Esophagus (tissue), 2 donors: ENCODE data around the gene PDZRN3. TPM values are rescaled to one million over a fixed set of nuclear protein-coding genes. Genes with fewer than 3 reads are reported as not detected.

ENCODE experiments used
- H3K27ac ChIP-seq, 2 donors: one replicate each; pipeline ENCODE4 v1.5.1; 2013; ENCODE audit warnings: low read depth in 2 of 2, mild to moderate bottlenecking in 2 of 2, inconsistent platforms in 1 of 2, low read length in 1 of 2, moderate library complexity in 1 of 2
- H3K27me3 ChIP-seq, 2 donors: one replicate each; pipeline ENCODE4 v1.6.1; 2013; ENCODE audit warnings: low read length in 2 of 2, control low read depth in 1 of 2, mild to moderate bottlenecking in 1 of 2; ENCODE audit not compliant: insufficient read depth in 2 of 2, control insufficient read depth in 1 of 2
- H3K36me3 ChIP-seq, 2 donors: one replicate each; pipeline ENCODE4 v1.6.1; 2013; ENCODE audit warnings: low read length in 1 of 2; ENCODE audit not compliant: control insufficient read depth in 2 of 2, insufficient read depth in 2 of 2
- H3K4me1 ChIP-seq, 2 donors: one replicate each; pipeline ENCODE4 v1.6.1; 2013; ENCODE audit warnings: low read length in 1 of 2; ENCODE audit not compliant: control insufficient read depth in 2 of 2, insufficient read depth in 2 of 2
- H3K4me3 ChIP-seq, 2 donors: one replicate each; pipeline ENCODE4 v1.5.1; 2013; ENCODE audit warnings: low read length in 2 of 2, mild to moderate bottlenecking in 2 of 2, low read depth in 1 of 2, moderate library complexity in 1 of 2
- H3K9me3 ChIP-seq, 2 donors: one replicate each; pipeline ENCODE4 v1.6.1; 2013; ENCODE audit warnings: mild to moderate bottlenecking in 2 of 2, low read depth in 1 of 2, low read length in 1 of 2, moderate library complexity in 1 of 2; ENCODE audit not compliant: control insufficient read depth in 2 of 2, insufficient read depth in 1 of 2
- WGBS, 2 donors: extraction: QIAGEN DNeasy Blood & Tissue Kit; methylation state at CpG; one replicate each; pipeline ENCODE4 v1.1.7; 2013; 5-methylcytosine and 5-hydroxymethylcytosine counted together
- polyA plus RNA-seq, 2 donors: library from polyadenylated mRNA; stranded (reverse); fragments of 200-250 nt; gene quantifications; one replicate each; pipeline ENCODE4 v1.2.3, GENCODE V29; 2013
- donor health status: healthy with polysubstance abuse.
- donor health status: Bipolar disorder and iron deficiency.

Gene PDZRN3
- polyA plus RNA-seq, 2 donors, result 13.9 to 17.2 TPM

DNA sequence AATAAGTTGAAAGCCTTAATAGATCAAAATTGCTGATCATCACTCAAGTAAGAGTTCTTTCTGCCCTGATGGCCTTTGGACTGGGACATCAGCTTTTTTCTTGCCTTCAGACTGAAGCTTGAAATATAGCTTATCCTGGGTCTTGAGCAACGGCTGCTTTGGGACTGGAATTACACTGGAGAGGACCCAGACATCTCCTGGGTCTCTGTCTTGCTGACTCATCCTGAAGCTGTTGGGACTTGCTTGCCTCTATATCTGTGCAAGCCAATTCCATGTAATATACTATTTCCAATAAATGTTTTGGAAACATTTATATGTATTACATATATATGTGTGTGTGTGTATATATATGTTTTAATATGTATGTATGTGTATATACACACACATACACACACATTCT lies 260.2 kb downstream of the PDZRN3 start:
- WGBS, 2 donors, result 41% methylated on average over 1 of the region's 1 CpG
- Histone ChIP-seq H3K36me3 (no peaks in the 10 kb centered on the region), H3K27me3 (no peaks in the 10 kb centered on the region), H3K27ac (no peak overlapping the region), H3K4me3 (no peak overlapping the region), H3K9me3 (no peaks in the 10 kb centered on the region), H3K4me1 (no peaks in the 10 kb centered on the region)

DNA sequence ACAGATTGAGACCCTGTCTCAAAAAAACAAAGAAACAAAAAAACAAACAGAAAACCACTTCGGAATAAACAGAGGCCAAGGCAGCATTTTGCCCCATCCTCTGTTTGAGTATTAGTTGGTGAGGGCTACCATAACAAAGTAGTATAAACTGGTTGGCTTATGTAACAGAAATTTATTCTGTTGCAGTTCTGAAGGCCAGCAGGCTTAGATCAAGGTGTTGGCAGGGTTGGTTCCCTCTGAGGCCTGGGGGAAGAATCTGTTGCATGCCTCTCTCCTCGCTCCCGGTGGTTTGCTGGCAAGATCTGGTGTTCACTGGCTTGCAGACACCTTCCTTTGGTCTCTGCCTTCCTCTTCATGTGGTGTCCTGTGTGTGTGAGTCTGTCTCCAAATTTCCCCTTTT lies 261.6 kb downstream of the PDZRN3 start:
- WGBS, 2 donors, result 58 to 66% methylated on average over 3 of the region's 3 CpGs
- H3K4me3 ChIP-seq, result no peak overlapping the region
- H3K36me3 ChIP-seq, result no peaks in the 10 kb centered on the region
- no peaks in the 10 kb centered on the region for H3K9me3 ChIP-seq
- H3K27me3 ChIP-seq, result no peaks in the 10 kb centered on the region
- no peaks in the 10 kb centered on the region for H3K4me1 ChIP-seq
- H3K27ac ChIP-seq, result no peak overlapping the region

DNA sequence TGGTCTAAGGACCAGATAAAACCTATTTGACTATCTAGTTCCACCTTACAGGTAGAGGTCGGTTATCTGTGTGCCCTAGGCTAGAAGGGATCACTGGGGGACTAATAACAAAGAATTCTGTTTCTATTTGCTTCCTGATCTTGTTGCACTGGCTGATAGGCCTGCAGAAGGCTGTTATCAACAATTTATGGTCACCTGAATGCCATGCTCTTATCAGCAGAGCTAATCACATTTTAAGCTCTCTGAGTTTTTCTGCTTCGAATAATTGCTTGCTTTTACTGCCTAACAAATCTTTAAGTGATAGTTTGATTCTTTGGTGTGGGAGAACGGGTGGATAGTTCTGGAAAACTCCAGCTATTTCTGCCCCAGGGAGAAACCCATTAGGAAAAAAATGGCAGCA lies 263.1 kb downstream of the PDZRN3 start:
- no peaks in the 10 kb centered on the region for H3K36me3 ChIP-seq
- WGBS, 2 donors, result 34 to 57% methylated on average over 3 of the region's 3 CpGs
- H3K4me1 ChIP-seq, result no peaks in the 10 kb centered on the region
- H3K4me3 ChIP-seq, result no peak overlapping the region
- no peaks in the 10 kb centered on the region for H3K27me3 ChIP-seq
- H3K27ac ChIP-seq, result no peak overlapping the region
- H3K9me3 ChIP-seq, result no peaks in the 10 kb centered on the region

DNA sequence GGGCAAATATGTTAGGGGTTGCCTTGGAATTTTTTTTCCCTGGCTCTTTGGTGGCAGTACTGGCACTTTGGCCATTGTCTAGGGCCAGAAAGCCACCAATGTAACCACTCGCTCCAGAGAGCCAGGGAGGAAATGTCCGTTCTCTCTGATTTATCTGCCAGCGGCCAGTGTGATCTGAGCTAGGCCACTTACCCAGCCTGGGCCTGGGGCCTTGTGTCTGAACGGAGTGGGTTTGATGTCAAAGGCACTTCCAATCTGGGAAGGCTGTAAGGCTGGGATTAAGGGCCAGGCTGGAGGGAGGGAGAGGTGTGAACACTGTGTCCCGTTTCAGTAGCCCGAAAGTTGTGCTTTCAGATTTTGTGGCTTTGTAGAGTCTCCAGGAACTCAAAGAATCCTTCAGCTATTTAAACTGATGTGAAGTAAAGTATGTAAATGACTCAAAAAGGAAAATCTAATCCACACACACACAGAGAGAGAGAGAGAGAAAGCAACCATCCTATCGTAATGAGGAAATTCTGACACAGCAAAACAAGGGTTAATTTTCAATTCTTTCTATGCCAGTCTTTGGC lies 271.0 kb downstream of the PDZRN3 start:
- Histone ChIP-seq H3K4me3 (no peak overlapping the region), H3K27ac (no peak overlapping the region), H3K36me3 (no peaks in the 10 kb centered on the region), H3K27me3 (no peaks in the 10 kb centered on the region), H3K4me1 (no peaks in the 10 kb centered on the region), H3K9me3 (no peaks in the 10 kb centered on the region)
- WGBS, 2 donors, result 81 to 83% methylated on average over 7 of the region's 7 CpGs

DNA sequence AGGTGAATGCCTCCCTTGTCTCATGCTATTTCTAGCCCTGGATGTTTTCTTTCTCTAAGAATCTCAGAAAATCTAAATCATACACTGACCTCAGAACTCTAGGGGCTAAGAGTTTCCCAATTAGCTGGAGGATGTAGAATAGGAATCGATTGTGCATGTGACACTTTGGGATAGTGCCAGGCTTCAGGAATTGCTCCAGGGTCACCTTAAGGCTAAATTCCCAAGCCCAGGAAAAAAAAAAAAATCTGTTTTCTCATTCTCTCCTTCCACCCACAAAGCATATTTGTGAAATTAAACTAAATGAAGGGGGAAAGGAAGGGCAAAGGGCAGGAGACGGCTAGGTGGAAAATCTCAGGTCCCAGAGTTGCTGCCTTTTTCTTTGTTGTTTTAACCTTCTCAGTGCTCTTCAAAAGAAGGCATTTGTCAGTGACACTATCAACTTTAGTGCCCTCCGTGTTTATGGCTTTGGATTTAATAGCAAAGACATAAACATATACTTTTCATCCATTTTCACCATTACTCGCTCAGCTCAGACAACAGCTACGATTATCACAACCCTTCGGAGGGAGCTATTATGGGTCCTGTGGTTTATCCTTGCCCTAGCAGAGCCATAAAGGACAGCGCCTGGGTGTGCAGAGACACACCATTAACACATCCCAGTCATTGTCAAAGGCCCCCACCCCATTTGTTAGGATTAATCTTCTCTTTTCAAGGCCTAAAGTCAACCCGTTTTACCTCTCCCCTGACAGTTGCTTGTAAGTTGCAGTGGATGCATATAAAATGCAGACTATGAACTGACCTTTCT lies 271.7 kb downstream of the PDZRN3 start:
- Histone ChIP-seq H3K27ac (no peak overlapping the region), H3K9me3 (no peaks in the 10 kb centered on the region), H3K36me3 (no peaks in the 10 kb centered on the region), H3K4me3 (no peak overlapping the region), H3K4me1 (no peaks in the 10 kb centered on the region), H3K27me3 (no peaks in the 10 kb centered on the region)
- 75 to 76% methylated on average over 8 of the region's 8 CpGs for WGBS, 2 donors

DNA sequence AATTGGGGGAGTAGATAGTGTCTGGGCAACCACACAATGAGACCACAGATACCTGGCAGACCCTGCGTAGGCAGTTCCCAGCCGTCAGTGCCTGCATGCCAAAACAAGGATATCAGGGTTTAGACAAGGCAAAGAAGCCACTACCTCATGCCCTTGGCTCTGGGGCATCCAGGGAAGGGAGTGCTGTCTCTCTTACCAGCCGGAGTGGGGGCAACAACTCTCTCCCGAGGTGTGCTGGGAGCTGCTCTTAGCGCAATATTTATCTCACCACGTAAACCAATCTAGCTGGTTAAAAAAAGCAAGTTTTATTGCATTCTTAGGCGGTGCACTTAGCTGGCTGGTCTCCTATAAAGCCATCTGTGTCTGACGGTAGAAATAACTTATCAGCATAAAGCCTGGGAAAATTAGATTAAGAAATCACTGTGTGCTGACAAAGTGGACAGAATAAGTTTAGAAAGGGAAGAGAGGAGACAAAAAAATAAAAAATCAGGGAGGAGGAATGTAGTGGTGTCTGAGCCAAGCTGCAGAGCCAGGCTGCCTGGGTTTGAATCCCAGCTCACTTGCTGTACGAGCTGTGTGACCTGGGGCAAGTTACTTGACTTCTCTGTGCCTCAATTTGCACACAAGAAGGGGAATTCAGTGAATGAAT lies 273.2 kb downstream of the PDZRN3 start:
- no peak overlapping the region for H3K4me3 ChIP-seq
- WGBS, 2 donors, result 49 to 54% methylated on average over 9 of the region's 9 CpGs
- no peaks in the 10 kb centered on the region for H3K9me3 ChIP-seq
- no peaks in the 10 kb centered on the region for H3K36me3 ChIP-seq
- no peaks in the 10 kb centered on the region for H3K27me3 ChIP-seq
- H3K27ac ChIP-seq, result no peak overlapping the region
- no peaks in the 10 kb centered on the region for H3K4me1 ChIP-seq

DNA sequence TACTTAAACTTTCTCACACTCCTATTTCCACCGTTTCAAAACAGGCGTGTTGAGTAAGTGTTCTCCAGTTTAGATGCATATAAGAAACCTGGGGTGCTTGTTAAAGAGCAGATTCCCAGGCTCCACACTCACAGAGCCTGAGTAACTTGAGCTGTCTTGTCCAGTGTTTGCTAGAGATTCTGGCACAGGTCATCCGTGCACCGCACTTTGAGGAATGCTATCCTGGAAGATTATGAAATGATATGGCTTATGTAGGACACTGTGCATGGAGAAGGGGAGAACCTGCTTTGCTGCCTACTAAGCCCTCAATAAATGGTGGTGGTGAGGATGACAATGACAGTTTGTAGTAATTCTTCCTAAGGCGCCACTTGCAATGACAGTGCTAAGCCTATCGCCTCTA lies 273.7 kb downstream of the PDZRN3 start:
- H3K4me3 ChIP-seq, result no peak overlapping the region
- no peaks in the 10 kb centered on the region for H3K36me3 ChIP-seq
- H3K4me1 ChIP-seq, result no peaks in the 10 kb centered on the region
- H3K9me3 ChIP-seq, result no peaks in the 10 kb centered on the region
- H3K27me3 ChIP-seq, result no peaks in the 10 kb centered on the region
- WGBS, 2 donors, result 70 to 74% methylated on average over 6 of the region's 6 CpGs
- H3K27ac ChIP-seq, result no peak overlapping the region

DNA sequence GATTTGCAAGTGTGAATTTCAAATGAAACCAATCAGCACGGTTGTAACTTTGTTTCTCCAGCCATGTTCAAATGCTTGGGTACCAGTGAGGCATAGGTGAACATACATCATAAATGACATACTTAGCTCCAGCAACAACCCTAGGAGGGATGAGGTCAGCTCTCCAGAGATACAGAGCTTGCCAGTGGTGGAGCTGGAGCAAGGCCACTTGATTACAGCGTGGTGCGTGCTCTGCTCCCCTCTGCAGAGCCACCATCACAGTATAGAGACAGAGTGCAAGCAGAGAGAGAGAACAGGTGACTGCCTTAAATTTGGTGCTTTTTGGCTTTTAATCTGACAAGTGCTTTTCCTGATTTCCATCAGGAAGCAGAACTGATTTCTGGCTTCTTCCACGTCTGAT lies 275.1 kb downstream of the PDZRN3 start:
- Histone ChIP-seq H3K4me1 (no peaks in the 10 kb centered on the region), H3K36me3 (no peaks in the 10 kb centered on the region), H3K9me3 (no peaks in the 10 kb centered on the region), H3K27ac (no peak overlapping the region), H3K27me3 (no peaks in the 10 kb centered on the region), H3K4me3 (no peak overlapping the region)
- 84 to 86% methylated on average over 4 of the region's 4 CpGs for WGBS, 2 donors

DNA sequence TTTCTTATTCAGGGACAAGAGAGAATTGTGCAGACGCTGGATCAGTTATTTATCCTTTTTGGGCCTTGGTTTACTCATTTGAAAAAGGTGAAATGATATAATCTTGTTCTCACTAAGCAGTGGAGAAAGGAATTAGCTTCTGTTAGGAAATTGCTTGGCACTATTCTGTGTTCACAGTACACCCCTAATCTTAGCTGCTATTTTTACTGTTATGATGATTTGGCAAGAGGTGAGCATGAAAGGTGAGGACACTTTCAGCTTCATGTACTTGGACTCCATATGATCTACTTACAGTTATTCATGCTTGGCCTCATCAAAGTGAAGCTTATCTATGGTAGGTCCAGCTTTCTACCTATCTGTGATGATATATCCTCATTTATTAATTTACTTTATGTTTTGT lies 282.7 kb downstream of the PDZRN3 start:
- WGBS, 2 donors, result 87 to 95% methylated on average over 1 of the region's 1 CpG
- no peaks in the 10 kb centered on the region for H3K27me3 ChIP-seq
- H3K9me3 ChIP-seq, result peaks cover 2 to 5% of the 10 kb centered on the region in 2 donors
- H3K4me3 ChIP-seq, result no peak overlapping the region
- H3K36me3 ChIP-seq, result no peaks in the 10 kb centered on the region
- H3K4me1 ChIP-seq, result no peaks in the 10 kb centered on the region
- H3K27ac ChIP-seq, result no peak overlapping the region
